T-helper 2 cell (primary cell): ENCODE results near the gene CRYBA1.
A peak's percentile ranks its signal among the peaks of the same experiment; 100 is the strongest.
"Not testable (repeated sequence)": the region's sequence is repeated elsewhere in the genome, so short reads cannot be mapped to it uniquely, and the experiment has no call there.

ENCODE experiments used
- DNase-seq, 5 experiments: peaks; one replicate each; pipeline versions ENCODE4 v3.0.0 to v3.0.0-alpha.2; 2012 to 2022
- total RNA-seq, 2 donors: gene quantifications; one replicate each; lab custom pipeline; 2026; lab: John Stamatoyannopoulos, UW

The CRYBA1 gene, protein sequence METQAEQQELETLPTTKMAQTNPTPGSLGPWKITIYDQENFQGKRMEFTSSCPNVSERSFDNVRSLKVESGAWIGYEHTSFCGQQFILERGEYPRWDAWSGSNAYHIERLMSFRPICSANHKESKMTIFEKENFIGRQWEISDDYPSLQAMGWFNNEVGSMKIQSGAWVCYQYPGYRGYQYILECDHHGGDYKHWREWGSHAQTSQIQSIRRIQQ
- 0 reads per million in 2 donors for total RNA-seq

GRCh38 chr17:29246628-29247027, at the start of gene CRYBA1:
TSS of gene CRYBA1 (plus strand) at chr17:29246859. CDS start at chr17:29246864, 5 bp downstream.
- no peak for DNase-seq

DNA sequence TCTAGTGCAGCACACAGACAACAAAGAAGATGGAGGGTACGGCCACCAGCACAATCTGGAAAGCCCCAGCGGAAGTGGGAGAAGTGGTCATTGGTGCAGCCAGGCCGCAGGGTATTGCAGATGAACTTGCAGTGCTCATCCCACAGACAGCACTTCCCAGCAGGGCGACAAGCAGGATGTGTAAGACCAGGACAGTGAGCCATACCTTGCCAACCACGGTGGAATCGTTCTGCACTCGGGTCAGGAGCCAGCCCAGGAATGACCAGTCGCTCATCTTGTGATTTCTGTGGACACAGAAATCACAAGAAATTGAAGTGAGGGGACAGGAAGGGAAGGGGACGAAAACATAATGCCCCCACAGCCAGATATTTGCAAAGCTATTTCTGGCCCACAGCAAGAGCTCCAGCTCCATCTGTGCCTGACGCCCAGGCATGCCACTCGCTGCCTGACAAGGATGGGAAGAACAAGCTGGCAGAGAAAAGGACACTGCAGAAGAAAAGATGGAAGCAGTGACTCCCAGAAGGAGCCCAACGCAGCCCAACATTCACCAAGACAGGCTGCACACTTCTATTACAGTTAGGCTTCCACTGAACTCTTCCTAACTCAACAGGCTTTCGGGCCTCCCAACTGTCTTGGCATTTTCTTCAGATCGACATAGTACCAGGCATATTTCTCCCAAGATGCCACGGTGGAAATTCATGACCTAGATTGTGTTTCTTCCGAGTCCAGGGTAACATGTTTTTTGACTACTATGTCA, 49.0 kb upstream of the CRYBA1 start:
- no peak for DNase-seq

DNA sequence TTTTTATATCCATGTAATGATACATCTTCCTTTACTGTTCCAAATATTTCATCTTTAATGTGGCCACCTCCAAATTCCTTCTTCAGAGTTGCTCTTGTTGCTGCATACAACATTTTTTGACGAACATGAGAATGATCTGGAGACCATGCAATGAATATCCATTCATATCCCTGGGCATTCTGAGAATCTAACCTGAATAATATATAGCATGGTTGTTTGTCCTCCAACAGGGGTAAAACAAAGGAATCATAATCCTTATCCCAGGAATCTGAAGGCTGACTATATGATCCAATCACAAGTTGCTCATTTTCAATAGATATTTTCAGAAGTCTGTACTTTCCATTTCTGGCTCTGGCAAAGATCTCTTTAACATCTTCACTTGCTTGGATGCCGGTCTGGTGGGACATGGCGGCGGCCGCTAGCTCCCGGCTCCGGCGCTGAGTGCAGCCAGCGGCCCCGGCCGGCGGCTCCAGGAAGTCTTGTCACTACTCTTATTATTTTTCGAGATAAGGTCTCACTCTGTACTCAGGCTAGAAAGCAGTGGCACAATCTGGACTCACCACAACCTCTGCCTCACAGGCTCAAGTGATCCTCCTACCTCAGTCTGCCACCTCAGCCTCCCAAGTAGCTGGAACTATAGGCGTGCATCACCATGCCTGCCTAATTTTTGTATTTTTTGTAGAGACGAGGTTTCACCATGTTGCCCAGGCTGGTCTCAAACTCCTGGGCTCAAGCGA, 42.4 kb upstream of the CRYBA1 start:
- DNase-seq: not testable (repeated sequence)

- DNase-seq: no peak
Measured at GRCh38 chr17:29205047-29205446, 41.6 kb upstream of the CRYBA1 start.

DNA sequence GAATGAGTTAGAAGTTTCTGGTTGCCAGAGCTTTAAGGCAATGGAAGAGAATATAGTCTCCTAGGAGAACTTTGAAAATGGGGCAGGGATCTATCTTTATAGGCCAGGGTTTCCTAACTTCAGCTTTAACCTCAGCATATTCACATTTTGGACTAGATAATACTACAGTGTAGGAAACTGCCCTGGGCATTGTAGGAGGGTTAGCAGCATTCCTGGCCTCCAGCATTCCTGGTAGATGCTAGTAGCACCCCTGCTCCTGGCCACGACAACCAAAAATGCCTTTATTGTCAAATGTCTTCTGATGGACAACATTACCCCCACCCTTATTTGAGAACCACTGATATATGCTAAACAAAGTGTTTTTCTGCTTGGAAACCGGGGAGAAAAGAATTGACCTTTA, 38.7 kb upstream of the CRYBA1 start:
- no peak for DNase-seq

DNA sequence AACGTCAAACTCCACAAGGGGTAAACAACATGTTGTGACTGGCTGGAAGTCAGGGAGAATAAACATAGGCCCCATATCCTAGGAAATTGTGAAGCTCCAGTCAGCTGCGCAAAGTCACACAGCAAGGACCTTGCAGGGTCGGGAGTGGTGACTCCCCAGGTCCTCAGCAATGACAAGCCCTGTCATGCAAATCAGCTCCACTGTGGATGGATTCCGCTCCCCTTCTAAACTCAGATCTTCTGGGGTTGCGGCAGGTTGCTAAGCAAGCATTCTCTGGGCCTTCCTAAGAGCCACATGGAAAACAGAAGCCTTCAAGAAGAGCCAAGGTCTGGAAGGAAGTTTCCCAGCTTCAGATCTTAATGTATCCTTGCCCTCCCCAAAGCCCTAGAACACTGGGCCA, 37.6 kb upstream of the CRYBA1 start:
- no peak for DNase-seq

DNA sequence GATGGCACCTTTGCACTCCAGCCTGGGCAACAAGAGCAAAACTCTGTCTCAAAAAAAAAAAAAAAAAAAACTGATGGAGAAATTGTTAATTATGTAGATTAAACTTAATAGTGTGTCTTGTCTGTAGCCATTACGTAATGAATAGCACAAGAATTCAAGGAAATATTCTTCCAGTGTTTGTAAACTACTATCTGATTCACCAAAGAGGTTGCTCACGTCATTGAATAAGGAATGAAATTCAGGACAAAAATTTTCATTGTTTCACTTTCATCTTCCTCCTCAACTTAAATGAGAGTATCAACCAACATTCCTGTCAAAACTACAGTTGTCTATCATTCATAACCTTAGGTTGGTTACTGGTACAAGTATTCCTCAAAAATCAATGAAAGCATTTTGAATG, 35.8 kb upstream of the CRYBA1 start:
- DNase-seq: no peak

GRCh38 chr17:29212094-29212631, 34.5 kb upstream of the CRYBA1 start:
- no peak for DNase-seq

DNA sequence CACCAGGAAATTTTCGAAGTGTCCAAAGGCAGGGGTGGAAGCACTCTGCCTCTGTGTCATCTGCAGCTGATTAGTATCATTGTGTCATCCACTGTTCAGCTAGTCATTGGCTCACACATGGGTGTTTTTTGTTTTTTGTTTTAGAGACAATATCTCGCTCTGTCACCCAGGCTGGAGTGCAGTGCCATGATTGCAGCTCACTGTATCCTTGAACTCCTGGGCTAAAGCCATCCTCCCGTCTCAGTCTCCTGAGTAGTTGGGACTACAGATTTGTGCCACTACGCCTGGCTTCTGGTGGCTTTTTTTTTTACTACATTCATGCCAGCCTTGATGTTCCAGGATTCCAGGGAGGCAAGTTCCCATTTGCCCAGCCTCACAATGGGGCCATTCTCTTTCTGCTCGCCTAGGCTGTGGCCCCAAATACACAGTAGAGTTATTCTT, 34.0 kb upstream of the CRYBA1 start:
- no peak for DNase-seq

- DNase-seq: no peak
Measured at GRCh38 chr17:29214215-29215146, 32.2 kb upstream of the CRYBA1 start.

- DNase-seq: no peak
Measured at GRCh38 chr17:29215174-29215573, 31.5 kb upstream of the CRYBA1 start.

DNA sequence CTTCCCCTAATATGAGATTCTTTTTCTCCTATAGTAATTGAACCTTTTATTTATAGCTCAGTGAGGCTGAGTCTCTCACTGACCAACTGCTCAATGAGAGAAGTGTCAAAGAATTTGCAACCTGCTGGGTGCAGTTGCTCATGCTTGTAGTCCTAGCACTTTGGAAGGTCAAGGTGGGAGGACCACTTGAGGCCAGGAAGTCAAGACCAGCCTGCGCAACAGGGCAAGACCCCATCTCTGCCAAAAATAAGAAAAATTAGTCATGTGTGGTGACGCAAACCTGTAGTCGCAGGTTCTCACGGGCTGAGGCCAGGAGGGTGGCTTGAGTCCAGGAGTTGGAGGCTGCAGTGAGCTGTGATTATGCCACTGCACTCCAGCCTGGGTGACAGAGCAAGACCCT, 30.9 kb upstream of the CRYBA1 start:
- DNase-seq: no peak

DNA sequence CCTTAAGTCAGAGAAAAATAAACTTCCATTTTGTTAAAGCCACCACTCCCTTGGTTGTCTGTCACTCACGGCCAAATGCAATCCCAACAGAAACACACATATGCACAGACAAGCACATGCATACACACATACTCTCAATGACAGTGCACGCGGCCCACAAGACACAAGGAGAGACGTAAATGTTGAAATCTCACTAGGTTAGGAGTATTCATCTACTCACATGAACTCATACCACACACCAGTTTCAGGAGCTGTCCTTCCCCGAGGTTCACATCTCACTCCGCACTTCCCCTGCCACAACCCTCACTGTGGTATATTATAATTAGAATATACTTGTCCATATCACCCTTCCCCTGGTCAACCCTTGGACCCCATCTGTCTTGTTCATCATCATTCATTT, 30.5 kb upstream of the CRYBA1 start:
- no peak for DNase-seq

DNA sequence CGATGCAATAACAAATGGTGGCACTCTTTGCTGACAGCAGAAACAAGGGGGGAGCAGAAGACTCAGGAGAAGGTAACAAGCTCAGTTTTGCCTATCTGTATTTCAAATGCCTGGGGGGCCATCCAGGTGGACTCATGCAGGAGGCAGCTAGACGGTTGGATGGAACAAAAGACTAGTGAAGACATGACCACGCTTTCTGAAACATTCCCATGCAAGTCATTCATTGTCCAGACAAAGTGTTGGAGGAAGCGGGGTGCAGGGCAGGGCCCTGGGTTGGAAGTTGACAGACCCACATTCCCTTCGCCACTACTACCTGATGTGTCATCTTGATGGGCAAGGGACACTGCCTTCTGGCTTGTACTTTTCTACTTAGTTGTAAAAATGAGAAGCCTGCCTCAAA, 29.8 kb upstream of the CRYBA1 start:
- DNase-seq: no peak

DNA sequence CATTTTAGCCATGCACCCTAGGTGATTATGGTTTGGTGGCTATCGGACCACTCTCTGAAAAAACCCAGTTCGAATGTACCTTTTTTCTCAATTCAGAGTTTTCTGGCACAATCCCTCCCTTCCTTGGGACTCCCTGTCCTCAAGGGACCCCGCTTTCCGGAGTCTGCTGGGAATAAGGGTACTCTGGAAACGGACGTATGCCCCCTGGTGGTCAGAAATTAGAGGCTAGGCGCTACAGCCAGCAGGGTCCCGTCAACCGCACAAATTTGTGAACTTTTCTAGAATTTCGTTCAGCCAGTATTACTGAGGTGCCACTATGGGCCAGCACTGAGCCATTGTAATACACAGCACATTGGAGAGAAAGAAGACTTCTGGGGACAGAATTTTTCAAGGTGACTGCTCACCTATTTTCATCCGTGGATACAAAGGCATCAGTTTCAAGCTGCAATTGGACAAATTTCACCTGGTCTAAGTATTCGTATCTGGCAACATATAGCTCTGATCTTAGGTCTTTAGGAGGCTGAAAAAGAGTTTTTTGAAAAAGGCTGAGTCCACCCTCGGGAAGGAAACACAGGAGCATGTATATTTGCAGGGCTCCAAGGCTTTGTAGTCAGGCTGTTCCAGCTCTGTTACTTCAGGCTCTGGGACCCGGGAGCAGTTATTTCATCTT, 27.1 kb upstream of the CRYBA1 start:
- peak; percentile 24 to 69 (median 48) for DNase-seq

- DNase-seq: not testable (repeated sequence)
Measured at GRCh38 chr17:29221338-29221737, 25.3 kb upstream of the CRYBA1 start.

GRCh38 chr17:29225396-29225795, 21.3 kb upstream of the CRYBA1 start:
- DNase-seq: no peak

- DNase-seq: no peak
Measured at GRCh38 chr17:29233301-29233700, 13.4 kb upstream of the CRYBA1 start.

GRCh38 chr17:29234972-29235371, 11.7 kb upstream of the CRYBA1 start:
- not testable (repeated sequence) for DNase-seq

- DNase-seq: no peak
Measured at GRCh38 chr17:29235904-29236303, 10.8 kb upstream of the CRYBA1 start.

DNA sequence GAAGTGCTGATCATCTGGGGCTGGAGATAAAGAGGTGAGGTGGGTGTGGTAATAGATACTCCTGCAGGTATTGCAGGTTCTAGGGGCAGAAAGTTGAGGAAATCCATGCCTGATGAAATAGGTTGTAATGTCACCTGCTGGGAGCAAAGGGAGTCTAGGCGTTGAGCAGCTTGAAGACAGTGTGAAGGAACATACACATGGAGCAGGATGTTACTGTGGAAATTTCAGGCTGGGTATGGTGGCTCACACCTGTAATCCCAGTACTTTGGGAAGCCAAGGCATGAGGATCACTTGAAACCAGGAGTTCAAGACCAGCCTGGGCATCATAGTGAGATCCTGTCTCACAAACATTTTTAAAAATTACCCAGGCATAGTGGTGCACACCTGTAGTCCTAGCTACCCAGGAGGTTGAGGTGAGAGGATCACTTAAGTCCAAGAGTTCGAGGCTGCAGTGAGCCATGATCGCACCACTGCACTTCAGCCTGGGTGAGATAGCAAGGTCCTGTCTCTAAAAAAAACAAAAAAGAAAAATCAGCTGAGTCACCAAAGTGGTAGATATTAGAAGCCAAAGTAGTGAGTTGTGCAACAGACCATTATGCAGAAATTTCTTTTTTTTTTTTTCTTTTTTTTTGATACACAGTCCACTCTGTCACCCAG, 9.1 kb upstream of the CRYBA1 start:
- DNase-seq: no peak
